Ectodermal cell (in vitro differentiated cells): ENCODE measurements around the gene HOXA10.

Experiments
- H3K27ac ChIP-seq: 2 replicates; pipeline ENCODE4 v1.7.0; 2013; ENCODE audit warnings: mild to moderate bottlenecking, low read depth, low read length; ENCODE audit not compliant: insufficient read depth, poor library complexity, severe bottlenecking
- H3K27me3 ChIP-seq: 2 replicates; pipeline ENCODE4 v1.7.0; 2013; ENCODE audit warnings: mild to moderate bottlenecking, low read length; ENCODE audit not compliant: insufficient read depth, control insufficient read depth, poor library complexity, severe bottlenecking
- H3K36me3 ChIP-seq: one replicate; pipeline ENCODE4 v1.7.0; 2013; ENCODE audit warnings: low read length; ENCODE audit not compliant: control insufficient read depth, insufficient read depth
- H3K4me1 ChIP-seq: one replicate; pipeline ENCODE4 v1.7.0; 2013; ENCODE audit warnings: low read length; ENCODE audit not compliant: control insufficient read depth, insufficient read depth
- H3K4me3 ChIP-seq: 2 replicates; pipeline ENCODE4 v1.7.0; 2013; ENCODE audit warnings: low read depth, low read length, control low read depth; ENCODE audit not compliant: insufficient read depth
- H3K9me3 ChIP-seq: 2 replicates; pipeline ENCODE4 v1.7.0; 2013; ENCODE audit warnings: mild to moderate bottlenecking, low read length, moderate library complexity; ENCODE audit not compliant: control insufficient read depth
- WGBS, 2 experiments: methylation state at CpG; one replicate each; pipeline ENCODE4 v1.1.7; 2013; ENCODE audit warnings: missing lambda C conversion rate in 2 of 2; 5-methylcytosine and 5-hydroxymethylcytosine counted together

Gene HOXA10

DNA sequence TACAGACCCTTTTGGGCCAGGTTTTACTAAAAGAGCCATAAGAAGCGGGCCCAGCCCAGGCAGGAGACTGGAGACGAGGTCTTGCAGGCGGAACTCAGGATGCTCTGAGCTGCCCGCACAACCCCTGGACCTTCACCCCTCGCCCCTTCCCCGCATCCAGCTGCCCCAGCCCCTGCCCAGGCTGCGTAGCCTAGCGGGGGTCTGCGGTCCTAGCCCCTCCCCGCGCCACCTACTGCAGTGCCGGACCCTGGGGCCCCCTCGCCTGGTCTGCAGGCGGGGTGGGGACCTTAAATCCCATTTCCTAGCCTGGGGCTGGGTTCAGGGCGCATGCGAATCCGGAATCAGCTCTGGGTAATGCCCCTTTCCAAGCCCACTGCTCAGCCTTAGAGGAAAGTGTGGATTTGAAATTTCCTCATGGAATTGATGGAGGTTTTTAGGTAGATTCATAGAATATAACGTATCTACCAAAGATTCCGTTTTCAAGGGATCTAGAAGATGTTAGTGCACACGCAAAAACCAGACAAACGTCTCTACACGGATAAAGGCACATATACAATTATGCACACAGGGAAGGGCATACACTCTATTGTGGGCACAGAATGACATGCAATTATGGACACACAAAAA, 21.2 kb downstream of the HOXA10 start:
- Histone ChIP-seq H3K27ac (no peak overlapping the region), H3K4me3 (no peak overlapping the region), H3K4me1 (peaks cover 5% of the 10 kb centered on the region), H3K9me3 (no peaks in the 10 kb centered on the region), H3K36me3 (no peaks in the 10 kb centered on the region), H3K27me3 (peaks cover 100% of the 10 kb centered on the region)
- 21 to 26% methylated on average over 22 of the region's 22 CpGs for WGBS, 2 experiments

GRCh38 chr7:27151931-27152815, 21.9 kb downstream of the HOXA10 start, which contains the start of gene HOXA3:
Gene HOXA3 (minus strand): TSS chr7:27152583. CDS start chr7:27110640, 41,943 bp downstream.
- 9% methylated on average over 53 of the region's 53 CpGs for WGBS, 2 experiments
- no peaks in the 10 kb centered on the region for H3K9me3 ChIP-seq

GRCh38 chr7:27151341-27151930, 22.7 kb downstream of the HOXA10 start:
- Histone ChIP-seq H3K4me3 (no peak overlapping the region), H3K27ac (no peak overlapping the region), H3K9me3 (no peaks in the 10 kb centered on the region), H3K36me3 (no peaks in the 10 kb centered on the region), H3K4me1 (peaks cover 5% of the 10 kb centered on the region), H3K27me3 (peaks cover 100% of the 10 kb centered on the region)
- 6 to 8% methylated on average over 26 to 27 of the region's 27 CpGs for WGBS, 2 experiments

More at GRCh38 chr7:27151931-27152815, 21.9 kb downstream of the HOXA10 start, which contains the start of gene HOXA3:
- no peak within 1 kb of the TSS for H3K4me3 ChIP-seq
- H3K27ac ChIP-seq = no peak within 1 kb of the TSS
- peaks cover 100% of the 10 kb centered on the region for H3K27me3 ChIP-seq
- no peaks in the 10 kb centered on the region for H3K36me3 ChIP-seq
- peaks cover 5% of the 10 kb centered on the region for H3K4me1 ChIP-seq

- H3K36me3 ChIP-seq = no peaks in the 10 kb centered on the region
- H3K4me1 ChIP-seq = peaks cover 5% of the 10 kb centered on the region
- H3K9me3 ChIP-seq = no peaks in the 10 kb centered on the region
- WGBS, 2 experiments = 2 to 3% methylated on average over 58 of the region's 58 CpGs
- peaks cover 100% of the 10 kb centered on the region for H3K27me3 ChIP-seq
- no peak overlapping the region for H3K4me3 ChIP-seq
- H3K27ac ChIP-seq = no peak overlapping the region
Measured at GRCh38 chr7:27150568-27151340, 23.4 kb downstream of the HOXA10 start.

DNA sequence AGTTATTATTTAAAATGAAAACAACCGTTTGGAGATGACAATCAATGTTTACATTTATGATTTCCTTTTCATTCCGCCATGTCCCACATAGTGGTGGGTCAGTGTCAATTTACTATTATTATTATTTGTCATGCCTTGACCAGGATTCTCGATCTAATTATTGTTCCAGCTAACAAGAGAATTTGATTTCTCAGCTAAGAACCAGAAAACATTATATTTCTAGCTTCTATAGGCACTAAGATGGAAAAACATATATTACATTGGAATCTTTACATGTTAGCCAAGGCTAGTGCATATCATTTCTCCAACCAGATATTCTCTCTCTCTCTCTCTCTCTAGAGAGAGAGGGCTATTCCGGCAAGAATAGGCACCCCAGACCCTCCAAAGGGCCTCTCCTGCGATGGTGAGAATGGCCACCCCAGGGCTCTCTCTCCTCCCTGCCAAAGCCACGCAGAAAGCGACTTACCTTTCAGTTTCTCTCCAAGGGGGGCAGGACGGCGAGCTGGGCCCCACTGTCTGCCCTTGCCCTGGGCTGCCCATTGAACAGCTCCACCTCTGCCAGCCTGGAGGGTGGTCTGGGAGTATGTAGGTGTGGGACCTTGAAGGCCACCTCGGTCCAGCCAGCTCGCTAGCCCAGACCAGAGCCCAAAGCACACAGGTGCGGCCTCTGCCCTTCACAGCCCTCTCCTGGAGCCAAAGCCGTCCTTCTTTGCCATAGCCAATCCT, 24.1 kb downstream of the HOXA10 start:
- H3K4me3 ChIP-seq = no peak overlapping the region
- H3K27me3 ChIP-seq = peaks cover 100% of the 10 kb centered on the region
- H3K27ac ChIP-seq = no peak overlapping the region
- no peaks in the 10 kb centered on the region for H3K9me3 ChIP-seq
- 48 to 51% methylated on average over 13 of the region's 13 CpGs for WGBS, 2 experiments
- H3K36me3 ChIP-seq = no peaks in the 10 kb centered on the region
- H3K4me1 ChIP-seq = peaks cover 5% of the 10 kb centered on the region

DNA sequence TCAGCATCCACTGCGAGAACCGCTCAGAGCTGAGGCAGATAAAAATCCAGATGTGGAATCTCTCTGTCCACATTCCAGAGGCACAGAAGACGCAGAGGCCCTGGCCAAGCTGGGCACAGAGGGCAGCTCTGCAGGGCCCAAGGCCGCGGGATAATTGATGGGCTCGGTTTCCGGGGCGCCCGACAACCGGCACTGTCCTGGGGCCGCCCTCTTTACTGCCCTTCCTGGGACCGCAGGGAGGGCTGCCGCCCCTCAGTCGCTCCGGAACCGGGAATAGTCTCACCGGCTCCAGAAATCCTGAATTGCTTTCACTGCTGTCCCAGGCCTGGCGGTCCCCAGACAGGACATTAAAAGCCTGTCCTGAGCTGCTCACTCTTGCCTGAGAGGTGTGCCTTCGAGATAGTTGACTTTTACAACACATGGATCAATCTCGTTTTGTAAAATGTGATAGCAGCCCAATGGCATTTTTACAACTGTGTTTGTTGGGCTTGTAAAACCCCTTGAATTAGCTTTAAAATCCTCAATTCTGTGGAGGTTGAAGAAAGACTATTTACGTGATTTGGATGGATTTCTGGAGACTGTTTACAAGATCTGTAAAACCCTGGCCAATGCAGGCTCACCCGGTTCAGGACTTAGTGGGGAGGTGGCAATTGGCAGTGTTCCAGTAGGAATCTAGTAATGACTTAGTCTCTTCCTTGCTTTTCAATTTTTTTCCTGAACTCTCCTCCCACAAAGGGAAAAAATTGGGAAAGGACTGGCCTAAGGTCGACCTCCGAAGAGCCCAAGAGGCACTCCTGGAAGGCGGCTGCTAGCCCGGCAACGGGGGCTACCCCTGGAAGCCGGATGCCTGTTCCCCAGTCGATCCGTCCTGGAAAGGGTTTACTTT, 25.1 kb downstream of the HOXA10 start:
- H3K4me3 ChIP-seq = no peak overlapping the region
- H3K36me3 ChIP-seq = no peaks in the 10 kb centered on the region
- H3K27ac ChIP-seq = no peak overlapping the region
- no peaks in the 10 kb centered on the region for H3K9me3 ChIP-seq
- H3K4me1 ChIP-seq = peaks cover 5% of the 10 kb centered on the region
- WGBS, 2 experiments = 37 to 42% methylated on average over 30 of the region's 30 CpGs
- H3K27me3 ChIP-seq = peaks cover 100% of the 10 kb centered on the region

GRCh38 chr7:27148031-27148755, 25.9 kb downstream of the HOXA10 start:
- H3K4me3 ChIP-seq = no peak overlapping the region
- peaks cover 5% of the 10 kb centered on the region for H3K4me1 ChIP-seq
- H3K9me3 ChIP-seq = no peaks in the 10 kb centered on the region
- 21 to 22% methylated on average over 28 of the region's 28 CpGs for WGBS, 2 experiments
- H3K27ac ChIP-seq = no peak overlapping the region
- H3K27me3 ChIP-seq = peaks cover 100% of the 10 kb centered on the region
- no peaks in the 10 kb centered on the region for H3K36me3 ChIP-seq

GRCh38 chr7:27147199-27148030, 26.7 kb downstream of the HOXA10 start, which contains the start of gene HOXA6:
Gene HOXA6 (minus strand): TSS chr7:27147774. CDS start chr7:27147749, 25 bp downstream.
- Histone ChIP-seq H3K4me1 (peaks cover 5% of the 10 kb centered on the region), H3K27me3 (peaks cover 100% of the 10 kb centered on the region), H3K4me3 (no peak within 1 kb of the TSS), H3K36me3 (no peaks in the 10 kb centered on the region), H3K27ac (no peak within 1 kb of the TSS), H3K9me3 (no peaks in the 10 kb centered on the region)
- WGBS, 2 experiments = 20% methylated on average over 63 of the region's 63 CpGs
